Measurements from ENCODE around the gene SLC16A6.
"Not testable (repeated sequence)": the region's sequence is repeated elsewhere in the genome, so short reads cannot be mapped to it uniquely, and the experiment has no call there.

The SLC16A6 gene

DNA sequence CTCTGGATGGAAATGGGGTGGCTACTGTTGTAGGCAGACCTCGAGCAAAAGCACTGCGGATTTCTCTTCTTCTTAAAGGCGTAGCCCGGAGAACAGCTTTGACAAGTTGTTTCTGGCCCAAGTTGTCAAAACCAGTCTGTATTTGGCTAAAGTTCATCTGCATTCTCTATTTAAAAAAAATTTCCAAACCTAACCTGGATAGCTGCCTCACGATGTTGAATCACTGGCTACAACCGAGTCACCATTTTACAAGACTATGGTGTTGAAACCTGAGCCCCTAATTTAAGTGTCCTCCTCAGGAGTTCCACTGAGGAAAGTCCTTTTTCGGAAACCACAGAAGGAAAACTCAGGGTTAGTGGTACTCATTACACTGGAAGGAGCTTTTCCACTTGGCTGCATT lies 1.5 kb downstream of the SLC16A6 start:
- DNase-seq = no peak

DNA sequence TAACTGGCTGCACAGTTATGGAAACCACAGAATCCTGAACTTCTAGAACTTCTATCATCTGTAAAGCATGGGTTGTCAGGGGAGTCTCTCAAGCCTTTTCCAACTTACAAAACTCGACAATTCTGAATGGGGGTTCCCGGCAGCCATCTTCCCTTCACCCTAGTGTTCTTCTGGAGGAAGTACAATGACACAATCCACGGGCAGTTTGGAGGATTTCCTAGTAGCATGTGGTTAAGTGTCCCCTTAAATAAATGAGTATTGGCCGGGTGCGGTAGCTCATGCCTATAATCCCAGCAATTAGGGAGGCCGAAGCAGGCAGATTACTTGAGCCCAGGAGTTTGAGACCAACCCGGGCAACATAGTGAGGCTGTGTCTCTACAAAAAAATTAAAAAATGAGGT lies 2.1 kb downstream of the SLC16A6 start:
- no peak for DNase-seq

DNA sequence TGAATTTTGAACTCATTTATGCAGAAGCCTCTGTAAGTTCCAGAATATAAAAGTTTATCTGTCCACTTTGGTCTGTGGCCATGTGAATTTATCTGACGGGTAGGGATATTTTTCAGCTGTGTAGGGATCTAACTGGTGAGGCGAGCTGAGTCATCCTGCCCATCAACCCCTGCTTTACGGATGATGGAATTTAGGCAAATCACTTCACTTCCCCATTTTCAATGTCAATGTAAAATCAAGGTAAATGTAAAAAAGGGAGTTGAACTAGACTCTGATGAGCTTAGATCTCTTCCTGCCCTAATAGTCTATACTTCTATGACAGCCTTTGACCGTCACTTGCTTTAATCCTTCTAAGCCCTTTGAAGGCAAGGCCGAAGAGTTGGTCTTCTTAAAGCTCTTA lies 2.6 kb downstream of the SLC16A6 start:
- DNase-seq = no peak

DNA sequence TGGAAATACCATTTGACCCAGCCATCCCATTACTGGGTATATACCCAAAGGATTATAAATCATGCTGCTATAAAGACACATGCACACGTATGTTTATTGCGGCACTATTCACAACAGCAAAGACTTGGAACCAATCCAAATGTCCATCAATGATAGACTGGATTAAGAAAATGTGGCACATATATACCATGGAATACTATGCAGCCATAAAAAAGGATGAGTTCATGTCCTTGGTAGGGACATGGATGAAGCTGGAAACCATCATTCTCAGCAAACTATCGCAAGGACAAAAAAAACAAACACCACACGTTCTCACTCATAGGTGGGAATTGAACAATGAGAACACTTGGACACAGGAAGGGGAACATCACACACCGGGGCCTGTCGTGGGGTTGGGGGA lies 9.0 kb downstream of the SLC16A6 start:
- DNase-seq = not testable (repeated sequence)

DNA sequence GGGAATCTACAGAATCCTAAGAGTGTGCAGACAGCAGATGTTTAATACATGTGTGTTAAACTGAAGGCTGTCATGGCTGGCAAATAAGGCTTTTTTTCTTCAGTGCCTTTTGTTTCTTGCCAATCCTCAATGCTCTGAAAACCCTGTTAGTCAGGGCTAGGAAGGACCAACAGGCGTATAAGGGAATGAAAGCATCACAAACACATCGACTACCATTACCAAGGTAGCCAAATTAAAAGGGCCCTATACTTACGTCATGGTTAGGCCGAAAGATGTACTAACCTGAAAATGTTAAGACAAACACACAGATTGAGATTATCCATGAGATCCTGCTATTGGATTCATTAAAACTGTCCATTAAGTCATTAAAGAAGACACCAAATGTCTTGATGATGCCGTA lies 13.1 kb downstream of the SLC16A6 start:
- DNase-seq = no peak

DNA sequence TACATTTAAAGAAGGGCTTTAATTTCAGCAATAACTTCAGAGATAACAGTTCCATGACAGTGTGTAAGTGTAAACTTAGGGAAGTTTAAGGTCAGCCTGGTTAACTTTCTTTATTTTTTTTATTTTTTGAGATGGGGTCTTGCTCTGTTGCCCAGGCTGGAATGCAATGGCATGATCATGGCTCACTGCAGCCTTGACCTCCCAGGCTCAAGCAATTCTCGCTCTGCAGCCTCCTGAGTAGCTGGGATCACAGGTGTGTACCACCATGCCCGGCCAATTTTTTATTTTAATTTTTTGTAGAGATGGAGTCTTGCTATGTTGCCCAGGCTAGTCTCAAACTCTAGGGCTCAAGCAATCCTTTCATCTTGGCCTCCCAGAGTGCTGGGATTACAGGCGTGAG lies 14.6 kb downstream of the SLC16A6 start:
- not testable (repeated sequence) for DNase-seq

DNA sequence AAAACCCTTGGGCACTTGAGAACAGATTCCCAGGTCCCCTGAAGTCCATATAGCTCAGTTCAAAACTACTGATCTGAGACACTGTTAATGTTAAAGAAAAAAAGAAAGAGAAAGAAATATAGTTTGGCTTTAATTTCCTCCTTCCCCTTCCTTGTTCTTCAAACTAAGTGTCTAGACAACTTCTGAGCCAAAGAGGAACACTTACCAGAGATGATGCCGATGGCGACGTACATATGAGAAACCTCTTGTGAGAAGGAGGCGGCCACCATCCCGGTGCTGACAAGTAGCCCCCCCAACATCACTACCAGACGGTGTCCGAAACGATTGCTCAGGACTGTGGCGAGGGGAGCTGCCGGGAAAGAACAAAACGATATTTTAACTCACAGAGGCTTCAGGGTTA lies 17.2 kb downstream of the SLC16A6 start:
- no peak for DNase-seq

DNA sequence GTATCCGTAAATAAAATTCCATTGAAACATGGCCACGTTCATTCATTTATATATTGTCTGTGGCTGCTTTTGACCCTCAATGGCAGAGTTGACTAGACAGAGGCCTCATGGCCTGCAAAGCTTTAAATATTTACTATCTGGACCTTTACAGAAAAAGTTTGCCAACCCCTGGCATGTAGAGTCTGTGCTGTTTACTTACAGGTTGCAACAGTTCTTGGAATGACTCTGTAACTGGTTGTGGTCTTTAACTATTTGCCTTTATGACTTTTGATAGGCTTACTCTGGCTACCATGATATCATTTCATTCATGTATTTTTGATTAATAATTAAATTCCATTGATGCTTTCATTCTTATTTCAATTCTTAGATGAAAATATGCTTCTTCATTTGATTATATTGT lies 25.1 kb downstream of the SLC16A6 start:
- DNase-seq = not testable (repeated sequence)

DNA sequence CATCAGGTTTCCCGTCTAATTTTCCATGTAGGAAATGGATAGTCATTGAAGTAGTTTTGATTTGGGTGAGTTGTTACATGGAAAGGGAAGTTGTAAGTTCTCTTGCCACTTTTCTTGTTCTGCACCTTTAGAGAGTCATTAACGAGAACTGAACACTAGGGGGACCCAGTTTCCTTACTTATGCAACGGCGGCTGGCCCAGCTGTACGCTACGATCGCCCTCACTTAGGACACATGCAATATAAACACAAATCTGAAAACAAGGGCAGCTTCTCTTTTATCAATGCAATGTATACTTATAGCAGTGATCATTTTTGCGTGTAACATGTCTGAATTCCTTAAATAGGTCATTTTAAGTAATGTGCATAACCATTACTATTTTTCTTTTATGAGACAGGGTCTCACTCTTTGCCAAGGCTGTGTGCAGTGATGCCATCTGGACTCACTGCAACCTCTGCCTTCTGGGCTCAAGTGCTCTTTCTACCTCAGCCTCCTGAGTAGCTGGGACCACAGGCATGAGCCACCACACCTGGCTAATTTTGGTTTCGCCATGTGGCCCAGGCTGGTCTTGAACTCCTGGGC lies 27.7 kb downstream of the SLC16A6 start:
- DNase-seq = not testable (repeated sequence)

DNA sequence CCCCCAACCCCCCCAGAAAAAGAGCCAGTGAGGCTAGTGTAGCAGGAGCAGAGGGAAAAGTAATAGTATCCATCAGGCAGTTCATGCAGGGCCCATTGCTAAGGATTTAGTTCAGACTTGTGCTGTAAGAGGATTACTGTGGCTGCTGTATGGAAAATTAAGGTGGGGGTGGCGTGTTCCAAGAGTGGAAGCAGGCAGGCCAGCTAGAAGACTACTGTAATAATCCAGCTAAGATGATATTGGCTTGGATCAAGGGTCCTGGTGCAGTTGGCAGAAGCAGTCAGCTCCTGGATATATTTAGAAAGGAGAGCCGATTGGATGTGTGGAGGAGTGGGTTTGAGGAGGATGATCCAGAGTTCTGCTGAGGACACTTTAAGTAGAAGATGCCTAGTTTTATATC lies 28.5 kb downstream of the SLC16A6 start:
- DNase-seq = not testable (repeated sequence)

DNA sequence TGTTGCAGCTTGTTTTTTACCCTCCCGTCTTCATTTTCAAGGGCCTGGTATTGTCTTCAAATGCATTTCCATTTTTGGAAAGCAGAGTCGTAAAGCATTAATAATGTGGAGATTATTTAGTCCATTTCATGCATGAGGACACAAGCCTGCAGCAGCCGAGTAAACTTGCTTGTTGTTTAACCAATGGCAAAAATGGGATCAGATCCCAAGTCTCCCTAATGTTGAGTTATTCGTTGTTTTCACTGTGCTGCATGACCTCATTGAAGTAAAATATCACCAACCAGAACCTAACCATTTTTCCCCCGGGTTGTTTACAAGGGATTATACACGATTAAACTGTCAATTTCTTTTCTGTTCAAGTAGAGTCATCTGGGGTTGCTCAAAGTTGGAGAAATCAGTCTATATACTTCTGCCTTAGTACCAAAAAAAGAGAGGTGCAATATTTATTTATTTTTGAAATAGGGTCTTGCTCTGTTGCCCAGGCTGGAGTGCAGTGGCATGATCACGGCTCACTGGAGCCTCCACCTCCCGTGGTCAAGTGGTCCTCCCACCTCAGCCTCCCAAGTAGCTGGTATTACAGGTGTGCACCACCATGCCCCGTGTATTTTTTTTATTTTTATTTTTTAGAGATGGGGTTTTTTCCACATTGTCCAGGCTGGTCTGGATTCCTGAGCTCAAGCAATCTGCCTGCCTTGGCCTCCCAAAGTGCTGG lies 30.7 kb downstream of the SLC16A6 start:
- DNase-seq = no peak

DNA sequence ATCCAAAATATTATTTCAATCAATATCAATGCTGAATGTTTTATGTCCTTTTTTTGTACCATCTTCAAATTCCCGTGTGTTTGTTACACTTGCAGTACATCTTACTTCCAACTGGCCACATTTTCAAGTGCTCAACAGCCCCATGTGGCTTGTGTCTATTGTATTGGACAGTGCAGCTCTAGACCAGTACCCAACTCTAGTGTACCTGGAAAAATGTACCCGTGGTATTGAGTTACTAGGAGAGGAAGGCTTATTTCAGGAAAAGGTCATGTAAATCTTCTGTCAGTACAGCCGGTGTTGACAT lies 31.3 kb downstream of the SLC16A6 start:
- DNase-seq = not testable (repeated sequence)

DNA sequence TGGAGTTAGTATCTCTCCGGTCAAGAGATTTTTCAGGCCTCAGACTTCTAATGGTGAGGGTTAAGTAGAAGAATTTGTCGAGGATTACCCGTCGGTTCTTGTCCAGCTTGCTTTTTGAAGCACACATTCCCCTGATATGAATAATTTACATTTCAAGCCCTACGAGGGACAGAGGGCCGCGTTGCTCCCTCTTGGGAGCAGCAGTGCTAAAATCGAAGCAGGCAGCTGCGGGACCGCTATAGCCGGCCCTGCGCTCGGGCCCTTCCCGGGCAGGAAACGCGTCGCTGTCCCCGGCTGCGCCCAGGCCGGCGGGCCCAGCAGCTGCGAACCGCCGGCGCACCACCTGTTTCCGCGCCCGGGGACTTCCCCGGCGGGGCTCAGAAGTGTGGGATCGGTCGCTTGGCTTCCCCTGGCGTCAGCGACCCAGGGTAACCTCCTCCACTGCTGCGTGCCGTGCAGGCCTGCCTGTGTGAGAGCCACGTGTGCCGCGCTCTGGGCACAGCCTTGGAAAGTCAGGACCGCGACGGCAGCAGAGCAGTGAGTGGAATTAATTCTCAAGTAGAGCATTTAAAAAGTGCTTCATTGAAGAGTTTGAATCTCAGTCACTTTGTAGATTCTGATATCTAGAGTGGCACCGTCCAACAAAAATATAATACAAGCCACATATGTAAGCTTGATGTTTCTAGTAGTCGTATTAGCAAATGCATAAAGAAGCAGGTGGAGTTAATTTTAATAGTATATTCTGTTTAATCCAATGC lies 31.9 kb downstream of the SLC16A6 start:
- peak; percentile 82 for DNase-seq

DNA sequence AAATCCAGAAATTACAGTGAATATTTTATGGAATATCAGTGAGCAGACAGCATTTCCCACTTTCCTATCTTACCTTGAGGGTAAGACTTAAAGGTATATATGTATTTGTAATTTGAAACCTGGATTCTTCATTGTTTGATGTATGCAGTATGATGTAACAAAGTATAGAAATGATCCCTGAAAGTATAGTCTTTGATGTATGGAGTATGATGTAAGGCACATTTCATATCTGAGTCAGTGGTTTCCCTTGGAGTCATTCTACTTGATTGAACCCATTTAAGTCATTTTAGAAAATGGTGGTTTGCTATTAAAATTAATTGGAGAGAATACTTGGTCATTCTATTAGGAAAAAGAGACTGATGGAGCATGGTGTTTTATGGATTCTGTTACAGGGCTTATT lies 33.0 kb downstream of the SLC16A6 start:
- no peak for DNase-seq

DNA sequence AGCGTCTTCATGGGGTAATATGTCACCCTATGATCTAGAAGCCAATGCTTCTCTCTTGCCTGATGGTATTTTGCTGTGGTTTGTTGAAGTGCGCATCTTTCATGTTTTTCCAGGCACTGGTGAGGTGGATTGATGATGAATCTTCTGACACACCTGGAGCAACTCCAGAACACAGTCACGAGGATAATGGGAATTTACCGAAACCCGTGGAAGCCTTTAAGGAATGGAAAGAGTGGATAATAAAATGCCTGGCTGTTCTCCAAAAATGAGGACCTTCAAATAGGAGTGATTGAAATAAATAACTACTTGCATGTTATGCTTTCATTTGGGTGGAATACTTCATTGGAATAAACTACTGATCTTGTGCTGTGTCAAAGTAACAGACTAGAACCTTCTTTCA lies 34.2 kb downstream of the SLC16A6 start:
- not testable (repeated sequence) for DNase-seq

DNA sequence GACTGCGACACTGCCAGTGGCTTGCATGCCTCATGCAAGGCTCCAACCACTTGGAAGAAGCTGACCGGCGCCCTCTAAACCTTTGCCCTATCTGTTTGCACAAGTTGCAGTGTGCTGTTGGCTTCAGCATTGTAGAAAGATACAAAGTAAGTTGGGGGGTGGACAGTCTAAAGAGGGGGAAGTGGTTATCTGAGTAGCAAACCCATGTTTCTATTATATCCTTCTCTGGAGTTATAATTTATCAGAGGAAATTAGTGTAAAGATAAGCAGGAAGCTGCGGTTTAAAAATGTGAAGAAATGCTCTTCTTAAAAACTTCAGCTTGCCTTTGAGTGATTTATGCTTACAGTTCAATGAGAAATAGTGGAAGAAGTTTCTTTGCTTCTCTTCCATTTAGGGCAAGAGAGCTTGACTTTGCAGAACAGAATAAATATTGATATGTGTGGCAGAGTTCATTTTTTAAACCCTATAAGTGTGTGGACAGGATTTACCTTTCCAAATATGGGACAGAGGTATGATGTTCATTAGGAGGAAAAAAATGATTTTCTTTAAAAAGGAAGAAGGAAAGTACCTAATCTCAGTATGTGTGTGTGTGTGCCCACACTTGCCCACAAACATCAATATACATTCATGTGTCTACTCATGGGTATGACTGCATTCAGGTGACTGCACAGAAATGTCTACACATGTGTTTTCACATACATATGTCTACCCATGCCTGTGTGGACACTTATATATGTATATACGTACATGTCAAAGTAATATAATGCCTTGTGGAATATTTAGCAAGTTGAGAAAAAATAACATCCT lies 35.0 kb downstream of the SLC16A6 start:
- DNase-seq = no peak

DNA sequence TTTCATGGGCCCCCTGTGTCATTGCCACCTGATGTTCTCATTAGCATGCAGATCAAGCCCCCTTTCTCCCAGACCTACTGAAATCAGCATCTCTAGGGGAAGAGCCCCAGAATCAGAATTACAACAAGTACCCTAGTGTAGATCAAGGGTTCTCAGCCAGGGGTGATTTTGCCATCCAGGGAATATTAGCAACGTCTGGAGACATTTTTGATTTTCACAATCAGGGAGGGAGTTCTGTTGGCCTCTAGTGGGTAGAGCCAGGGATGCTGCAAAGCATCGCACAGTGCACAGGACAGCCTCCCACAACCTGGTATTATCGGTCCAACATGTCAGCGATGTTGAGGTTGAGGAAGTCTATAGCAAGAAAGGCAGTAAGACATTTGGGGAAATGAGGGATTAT lies 35.8 kb downstream of the SLC16A6 start:
- no peak for DNase-seq

DNA sequence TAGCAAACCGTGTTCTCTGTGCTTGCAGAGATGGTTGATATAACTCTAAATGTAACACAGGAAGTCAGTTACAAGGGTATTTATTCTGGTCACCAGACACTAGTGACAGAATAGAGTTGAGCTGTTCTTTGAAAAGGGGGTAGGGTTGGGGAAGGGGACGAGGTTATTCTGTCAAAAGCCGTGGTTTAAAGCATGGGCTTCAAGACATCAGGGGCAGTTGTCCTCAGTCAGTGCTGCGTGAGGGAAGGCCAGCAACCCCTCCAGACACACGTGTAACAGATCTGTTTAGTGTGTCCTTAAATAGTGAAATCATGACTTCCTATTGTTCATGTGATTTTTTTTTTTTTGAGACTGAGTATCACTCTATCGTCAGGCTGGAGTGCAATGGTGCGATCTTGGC lies 37.5 kb downstream of the SLC16A6 start:
- DNase-seq = not testable (repeated sequence)

DNA sequence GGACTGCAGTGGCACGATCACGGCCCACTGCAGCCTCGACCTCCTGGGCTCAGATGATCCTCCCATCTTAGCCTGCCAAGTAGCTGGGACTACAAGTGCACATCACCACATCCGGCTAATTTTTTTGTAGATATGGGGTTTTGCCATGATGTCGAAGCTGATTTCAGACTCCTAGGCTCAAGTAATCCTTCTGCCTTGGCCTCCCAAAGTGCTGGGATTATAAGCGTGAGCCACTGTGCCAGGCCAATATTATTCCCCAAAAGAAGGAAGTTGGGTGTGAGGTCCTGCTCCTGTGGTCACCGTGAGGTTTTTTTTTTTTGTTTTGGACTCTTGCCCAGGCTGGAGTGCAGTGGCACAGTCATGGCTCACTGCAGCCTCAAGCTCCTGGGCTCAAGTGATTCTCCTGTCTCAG lies 41.6 kb downstream of the SLC16A6 start:
- peak; percentile 62 for DNase-seq

DNA sequence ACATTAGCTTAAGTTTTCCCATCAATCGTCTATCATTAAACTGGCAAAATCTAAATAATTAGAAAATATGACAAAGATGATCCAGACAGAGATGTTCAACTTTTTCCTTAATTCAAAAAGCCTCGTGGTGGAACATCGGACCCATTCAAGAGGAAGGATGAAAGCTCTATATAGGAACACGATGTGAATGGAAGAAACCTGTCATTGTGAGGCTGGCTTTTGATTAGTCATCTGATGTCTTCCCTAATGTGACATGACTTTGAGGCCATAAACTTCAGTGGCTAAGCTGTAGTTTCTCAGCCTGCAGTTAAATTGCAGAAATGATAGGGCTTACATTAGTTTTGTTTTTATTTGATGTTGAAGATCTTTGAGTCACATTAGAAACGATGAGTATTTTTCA lies 42.0 kb downstream of the SLC16A6 start:
- DNase-seq = peak; percentile 52

DNA sequence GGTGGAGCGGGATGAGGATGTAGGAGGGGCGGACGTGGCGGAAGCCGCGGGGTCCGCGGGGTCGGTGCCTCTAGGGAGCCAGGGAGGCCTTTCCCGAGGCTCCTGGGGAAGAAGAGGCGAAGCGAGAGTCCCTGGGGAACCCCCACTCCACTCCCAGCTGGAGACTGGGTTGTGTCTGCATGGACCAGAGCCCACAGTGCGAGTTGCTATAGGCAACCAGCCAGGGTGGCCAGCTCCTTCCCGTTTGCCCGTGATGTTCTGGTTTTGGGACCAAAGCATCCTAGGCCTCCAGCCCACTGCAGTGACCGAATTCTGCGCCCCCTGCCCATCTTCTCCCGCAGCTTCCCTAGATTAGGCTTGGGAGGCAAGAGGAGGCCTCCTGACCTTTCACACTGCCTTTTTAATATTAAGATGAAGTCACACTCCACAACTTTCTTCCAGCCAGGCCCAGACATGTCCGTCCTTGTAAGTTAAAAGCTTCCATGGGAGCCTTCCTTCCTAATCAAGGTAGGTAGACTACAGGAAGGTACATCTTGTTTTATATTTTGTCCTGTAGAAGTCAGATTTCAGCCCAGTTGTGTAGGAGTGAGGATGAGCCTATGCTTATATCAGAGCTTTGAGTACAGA lies 42.6 kb downstream of the SLC16A6 start:
- DNase-seq = no peak

DNA sequence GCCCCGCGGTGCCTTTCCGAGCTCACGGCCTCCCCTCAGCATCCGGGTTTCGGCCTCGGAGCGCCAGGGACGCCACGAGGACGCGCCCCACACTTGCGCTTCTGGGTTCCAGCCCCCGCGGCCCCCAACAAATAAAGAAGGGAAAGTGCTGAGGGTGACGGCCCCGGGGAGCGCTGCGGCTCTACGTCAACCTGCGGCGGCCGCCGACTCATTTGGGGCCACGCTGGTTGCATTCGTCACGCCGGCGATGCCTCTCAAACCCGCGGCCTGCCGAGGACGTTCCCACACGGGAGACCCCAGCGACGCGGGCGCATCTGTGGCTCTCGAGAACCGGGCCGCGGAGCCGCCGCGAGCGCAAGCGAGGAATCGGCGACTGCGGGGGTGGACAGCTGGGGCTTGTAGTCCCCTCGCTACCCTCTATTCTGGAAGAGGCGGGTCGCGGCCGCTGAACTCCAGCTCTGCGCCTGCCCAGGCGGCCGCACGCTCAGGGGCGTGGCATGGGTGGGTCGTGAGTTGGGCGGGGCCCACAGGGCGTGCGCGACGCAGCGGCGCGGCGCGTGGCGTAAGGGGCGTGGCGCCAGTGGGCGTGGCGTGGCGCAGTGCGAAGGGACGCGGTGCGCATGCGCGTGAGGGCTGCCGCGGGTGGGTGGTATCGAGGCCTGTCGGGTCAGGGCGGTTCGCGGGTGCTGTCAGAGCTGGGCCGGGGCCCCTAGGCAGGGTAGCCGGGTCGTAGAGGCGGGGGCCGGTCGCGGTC lies 43.3 kb downstream of the SLC16A6 start, which contains the start of gene AMZ2:
TSS of gene AMZ2 (plus strand) at position 599 of the 754 bp plus-strand sequence. CDS start 2,145 bp downstream, outside the sequence.
- peak; percentile 100 for DNase-seq

Measured in activated CD8-positive, alpha-beta memory T cell treated with anti-CD3 and anti-CD28 coated beads for 24 hours (primary cell).